Measurements from ENCODE around the gene CORIN. TPM values are rescaled to one million over a fixed set of nuclear protein-coding genes. Genes with fewer than 3 reads are reported as not detected.

The CORIN gene
- total and polyA plus RNA-seq, 2 of the 13 experiments (the other 11 are each of a cell fraction or from before 2014, with no cell fraction given): 0.84 to 1.2 TPM

DNA sequence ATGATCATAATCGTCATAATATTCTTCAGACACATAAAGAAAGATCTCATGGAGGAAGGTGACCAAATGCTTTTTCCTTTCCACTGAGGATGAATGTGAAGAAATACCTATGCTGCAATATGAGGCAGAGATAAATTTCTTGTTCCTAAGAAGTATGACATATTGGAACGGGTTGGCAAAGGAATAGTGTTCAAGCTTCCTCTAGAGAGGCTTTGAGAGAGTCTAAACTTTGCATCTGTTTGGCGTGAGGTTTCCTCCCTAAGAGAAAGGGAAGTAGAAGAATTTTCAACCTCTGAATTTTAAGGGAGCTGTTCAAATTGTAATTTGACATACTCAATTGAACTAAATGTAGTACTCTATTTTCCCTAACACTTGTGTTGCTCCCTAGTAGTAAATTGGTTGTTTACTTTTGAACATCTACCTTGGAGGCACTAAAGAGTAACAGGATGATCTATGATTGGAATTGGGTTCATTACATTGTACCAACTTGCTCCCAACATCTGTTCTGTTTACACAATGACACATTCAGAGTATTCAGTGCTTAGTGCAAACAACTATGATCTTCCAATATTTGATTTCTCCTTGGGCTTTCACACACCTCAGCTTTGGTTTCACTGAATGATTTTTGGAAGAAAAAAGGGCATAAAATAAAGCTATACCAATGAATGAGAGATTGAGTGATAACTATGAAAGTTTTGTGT lies 122.0 kb downstream of the CORIN start (continued):
- TF ChIP-seq, protein P1, sequence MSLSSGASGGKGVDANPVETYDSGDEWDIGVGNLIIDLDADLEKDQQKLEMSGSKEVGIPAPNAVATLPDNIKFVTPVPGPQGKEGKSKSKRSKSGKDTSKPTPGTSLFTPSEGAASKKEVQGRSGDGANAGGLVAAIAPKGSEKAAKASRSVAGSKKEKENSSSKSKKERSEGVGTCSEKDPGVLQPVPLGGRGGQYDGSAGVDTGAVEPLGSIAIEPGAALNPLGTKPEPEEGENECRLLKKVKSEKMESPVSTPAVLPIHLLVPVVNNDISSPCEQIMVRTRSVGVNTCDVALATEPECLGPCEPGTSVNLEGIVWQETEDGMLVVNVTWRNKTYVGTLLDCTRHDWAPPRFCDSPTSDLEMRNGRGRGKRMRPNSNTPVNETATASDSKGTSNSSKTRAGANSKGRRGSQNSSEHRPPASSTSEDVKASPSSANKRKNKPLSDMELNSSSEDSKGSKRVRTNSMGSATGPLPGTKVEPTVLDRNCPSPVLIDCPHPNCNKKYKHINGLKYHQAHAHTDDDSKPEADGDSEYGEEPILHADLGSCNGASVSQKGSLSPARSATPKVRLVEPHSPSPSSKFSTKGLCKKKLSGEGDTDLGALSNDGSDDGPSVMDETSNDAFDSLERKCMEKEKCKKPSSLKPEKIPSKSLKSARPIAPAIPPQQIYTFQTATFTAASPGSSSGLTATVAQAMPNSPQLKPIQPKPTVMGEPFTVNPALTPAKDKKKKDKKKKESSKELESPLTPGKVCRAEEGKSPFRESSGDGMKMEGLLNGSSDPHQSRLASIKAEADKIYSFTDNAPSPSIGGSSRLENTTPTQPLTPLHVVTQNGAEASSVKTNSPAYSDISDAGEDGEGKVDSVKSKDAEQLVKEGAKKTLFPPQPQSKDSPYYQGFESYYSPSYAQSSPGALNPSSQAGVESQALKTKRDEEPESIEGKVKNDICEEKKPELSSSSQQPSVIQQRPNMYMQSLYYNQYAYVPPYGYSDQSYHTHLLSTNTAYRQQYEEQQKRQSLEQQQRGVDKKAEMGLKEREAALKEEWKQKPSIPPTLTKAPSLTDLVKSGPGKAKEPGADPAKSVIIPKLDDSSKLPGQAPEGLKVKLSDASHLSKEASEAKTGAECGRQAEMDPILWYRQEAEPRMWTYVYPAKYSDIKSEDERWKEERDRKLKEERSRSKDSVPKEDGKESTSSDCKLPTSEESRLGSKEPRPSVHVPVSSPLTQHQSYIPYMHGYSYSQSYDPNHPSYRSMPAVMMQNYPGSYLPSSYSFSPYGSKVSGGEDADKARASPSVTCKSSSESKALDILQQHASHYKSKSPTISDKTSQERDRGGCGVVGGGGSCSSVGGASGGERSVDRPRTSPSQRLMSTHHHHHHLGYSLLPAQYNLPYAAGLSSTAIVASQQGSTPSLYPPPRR (CRISPR knock-in tag; IDR thresholded peaks at IDR 0.05; ENCODE audit: borderline replicate concordance): peak; percentile 84
- peak in 1 of 2 experiments; percentile 31; a peak in 1 of 4 replicates for TF ChIP-seq NR2F1 (CRISPR knock-in tag; IDR thresholded peaks at IDR 0.05)
- TF ChIP-seq MEF2D (CRISPR knock-in tag; IDR thresholded peaks at IDR 0.05): 0 out of 2 replicates have a peak, but pooled peaks have one; percentile 20
- peak in 1 of 2 experiments; percentile 38; a peak in 1 of 4 replicates for TF ChIP-seq EP300 (IDR thresholded peaks at IDR 0.05; ENCODE audit: low read depth in 2 of 2, low read length in 2 of 2)
- TF ChIP-seq EP300 (CRISPR knock-in tag; IDR thresholded peaks at IDR 0.05; ENCODE audit: borderline replicate concordance): no peak
- no peak for TF ChIP-seq ZNF484 (CRISPR knock-in tag; IDR thresholded peaks at IDR 0.05; ENCODE audit: borderline replicate concordance, low read depth)
- no peak for TF ChIP-seq FOXP1 (IDR thresholded peaks at IDR 0.05)
- peak; percentile 66 for TF ChIP-seq FOXP1 (CRISPR knock-in tag; IDR thresholded peaks at IDR 0.05)
- TF ChIP-seq, protein P2, sequence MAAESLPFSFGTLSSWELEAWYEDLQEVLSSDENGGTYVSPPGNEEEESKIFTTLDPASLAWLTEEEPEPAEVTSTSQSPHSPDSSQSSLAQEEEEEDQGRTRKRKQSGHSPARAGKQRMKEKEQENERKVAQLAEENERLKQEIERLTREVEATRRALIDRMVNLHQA (CRISPR knock-in tag; IDR thresholded peaks at IDR 0.05): no peak
- no peak; the same call in 1 of the 2 replicates for TF ChIP-seq NKX3-1 (CRISPR knock-in tag; IDR thresholded peaks at IDR 0.05)
- TF ChIP-seq BRD4 (CRISPR knock-in tag; IDR thresholded peaks at IDR 0.05): no peak
- TF ChIP-seq, protein P3, sequence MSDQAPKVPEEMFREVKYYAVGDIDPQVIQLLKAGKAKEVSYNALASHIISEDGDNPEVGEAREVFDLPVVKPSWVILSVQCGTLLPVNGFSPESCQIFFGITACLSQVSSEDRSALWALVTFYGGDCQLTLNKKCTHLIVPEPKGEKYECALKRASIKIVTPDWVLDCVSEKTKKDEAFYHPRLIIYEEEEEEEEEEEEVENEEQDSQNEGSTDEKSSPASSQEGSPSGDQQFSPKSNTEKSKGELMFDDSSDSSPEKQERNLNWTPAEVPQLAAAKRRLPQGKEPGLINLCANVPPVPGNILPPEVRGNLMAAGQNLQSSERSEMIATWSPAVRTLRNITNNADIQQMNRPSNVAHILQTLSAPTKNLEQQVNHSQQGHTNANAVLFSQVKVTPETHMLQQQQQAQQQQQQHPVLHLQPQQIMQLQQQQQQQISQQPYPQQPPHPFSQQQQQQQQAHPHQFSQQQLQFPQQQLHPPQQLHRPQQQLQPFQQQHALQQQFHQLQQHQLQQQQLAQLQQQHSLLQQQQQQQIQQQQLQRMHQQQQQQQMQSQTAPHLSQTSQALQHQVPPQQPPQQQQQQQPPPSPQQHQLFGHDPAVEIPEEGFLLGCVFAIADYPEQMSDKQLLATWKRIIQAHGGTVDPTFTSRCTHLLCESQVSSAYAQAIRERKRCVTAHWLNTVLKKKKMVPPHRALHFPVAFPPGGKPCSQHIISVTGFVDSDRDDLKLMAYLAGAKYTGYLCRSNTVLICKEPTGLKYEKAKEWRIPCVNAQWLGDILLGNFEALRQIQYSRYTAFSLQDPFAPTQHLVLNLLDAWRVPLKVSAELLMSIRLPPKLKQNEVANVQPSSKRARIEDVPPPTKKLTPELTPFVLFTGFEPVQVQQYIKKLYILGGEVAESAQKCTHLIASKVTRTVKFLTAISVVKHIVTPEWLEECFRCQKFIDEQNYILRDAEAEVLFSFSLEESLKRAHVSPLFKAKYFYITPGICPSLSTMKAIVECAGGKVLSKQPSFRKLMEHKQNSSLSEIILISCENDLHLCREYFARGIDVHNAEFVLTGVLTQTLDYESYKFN (CRISPR knock-in tag; conservative IDR thresholded peaks at IDR 0.05): peak; percentile 44
- TF ChIP-seq FOSL2 (CRISPR knock-in tag; IDR thresholded peaks at IDR 0.05): peak; percentile 76; the same call in 1 of the 2 replicates
- TF ChIP-seq CEBPG (CRISPR knock-in tag; IDR thresholded peaks at IDR 0.05): no peak
- peak; percentile 56; the same call in 1 of the 2 replicates for TF ChIP-seq JUND (CRISPR knock-in tag; IDR thresholded peaks at IDR 0.05)
- TF ChIP-seq SRSF9 (IDR thresholded peaks at IDR 0.05; ENCODE audit: borderline replicate concordance, insufficient read depth, low read depth, low read length, poor library complexity, severe bottlenecking): no peak
- TF ChIP-seq MEIS2 (CRISPR knock-in tag; IDR thresholded peaks at IDR 0.05): no peak
- TF ChIP-seq, protein P4, sequence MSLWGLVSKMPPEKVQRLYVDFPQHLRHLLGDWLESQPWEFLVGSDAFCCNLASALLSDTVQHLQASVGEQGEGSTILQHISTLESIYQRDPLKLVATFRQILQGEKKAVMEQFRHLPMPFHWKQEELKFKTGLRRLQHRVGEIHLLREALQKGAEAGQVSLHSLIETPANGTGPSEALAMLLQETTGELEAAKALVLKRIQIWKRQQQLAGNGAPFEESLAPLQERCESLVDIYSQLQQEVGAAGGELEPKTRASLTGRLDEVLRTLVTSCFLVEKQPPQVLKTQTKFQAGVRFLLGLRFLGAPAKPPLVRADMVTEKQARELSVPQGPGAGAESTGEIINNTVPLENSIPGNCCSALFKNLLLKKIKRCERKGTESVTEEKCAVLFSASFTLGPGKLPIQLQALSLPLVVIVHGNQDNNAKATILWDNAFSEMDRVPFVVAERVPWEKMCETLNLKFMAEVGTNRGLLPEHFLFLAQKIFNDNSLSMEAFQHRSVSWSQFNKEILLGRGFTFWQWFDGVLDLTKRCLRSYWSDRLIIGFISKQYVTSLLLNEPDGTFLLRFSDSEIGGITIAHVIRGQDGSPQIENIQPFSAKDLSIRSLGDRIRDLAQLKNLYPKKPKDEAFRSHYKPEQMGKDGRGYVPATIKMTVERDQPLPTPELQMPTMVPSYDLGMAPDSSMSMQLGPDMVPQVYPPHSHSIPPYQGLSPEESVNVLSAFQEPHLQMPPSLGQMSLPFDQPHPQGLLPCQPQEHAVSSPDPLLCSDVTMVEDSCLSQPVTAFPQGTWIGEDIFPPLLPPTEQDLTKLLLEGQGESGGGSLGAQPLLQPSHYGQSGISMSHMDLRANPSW (CRISPR knock-in tag; IDR thresholded peaks at IDR 0.05; ENCODE audit: borderline replicate concordance): no peak

All from HepG2 (cell line).